GM06990 (cell line): ENCODE measurements around the gene TFR2.
A peak's percentile ranks its signal among the peaks of the same experiment; 100 is the strongest.

Experiments
- DNase-seq: peaks from one replicate; pipeline ENCODE4 v3.0.0-alpha.2; 2011; ENCODE audit not compliant: insufficient read length; ENCODE audit errors: extremely low read depth
- H3K27me3 ChIP-seq: replicated peaks from 2 replicates; pipeline ENCODE4 v1.6.0; 2011; ENCODE audit warnings: low read length; ENCODE audit not compliant: control insufficient read depth, insufficient read depth
- H3K36me3 ChIP-seq: 2 replicates; pipeline ENCODE4 v1.5.1; 2011; ENCODE audit warnings: low read length; ENCODE audit not compliant: control insufficient read depth, insufficient read depth
- H3K4me3 ChIP-seq: replicated peaks from 2 replicates; pipeline ENCODE4 v1.5.1; 2011; ENCODE audit warnings: low read depth, mild to moderate bottlenecking, control low read depth, low read length
- CTCF ChIP-seq: IDR thresholded peaks from 2 replicates; pipeline ENCODE4 v1.5.1; 2011; ENCODE audit warnings: low read length, control low read depth, mild to moderate bottlenecking, inconsistent platforms; ENCODE audit not compliant: insufficient read depth, poor library complexity, severe bottlenecking

TFR2 gene

GRCh38 chr7:100584054-100584682 is 57.2 kb downstream of the TFR2 start:
- Histone ChIP-seq H3K27me3 (no peaks in the 10 kb centered on the region), H3K4me3 (peak overlapping the region; percentile 72), H3K36me3 (peaks cover 19% of the 10 kb centered on the region)
- TF ChIP-seq CTCF: no peak
- DNase-seq: no peak

GRCh38 chr7:100583132-100584053 is 58.0 kb downstream of the TFR2 start:
- Histone ChIP-seq H3K27me3 (no peaks in the 10 kb centered on the region), H3K36me3 (peaks cover 23% of the 10 kb centered on the region), H3K4me3 (peak overlapping the region; percentile 72)
- DNase-seq: peak; percentile 70
- TF ChIP-seq CTCF: no peak

- H3K4me3 ChIP-seq: no peak overlapping the region
- no peak for DNase-seq
- no peak for TF ChIP-seq CTCF
- H3K27me3 ChIP-seq: no peaks in the 10 kb centered on the region
- peaks cover 29% of the 10 kb centered on the region for H3K36me3 ChIP-seq
These were observed 58.7 kb downstream of the TFR2 start for GRCh38 chr7:100582650-100583049.

GRCh38 chr7:100582041-100582579 is 59.2 kb downstream of the TFR2 start:
- no peaks in the 10 kb centered on the region for H3K27me3 ChIP-seq
- no peak overlapping the region for H3K4me3 ChIP-seq
- peaks cover 31% of the 10 kb centered on the region for H3K36me3 ChIP-seq
- no peak for TF ChIP-seq CTCF
- no peak for DNase-seq

- Histone ChIP-seq H3K4me3 (no peak overlapping the region), H3K27me3 (no peaks in the 10 kb centered on the region), H3K36me3 (peaks cover 38% of the 10 kb centered on the region)
- no peak for DNase-seq
- no peak for TF ChIP-seq CTCF
These were observed 60.7 kb downstream of the TFR2 start for GRCh38 chr7:100580466-100581283.
